ENCODE results near the gene GRK5. TPM values are rescaled to one million over a fixed set of nuclear protein-coding genes. Genes with fewer than 3 reads are reported as not detected.
A peak's percentile ranks its signal among the peaks of the same experiment; 100 is the strongest.

The GRK5 gene
- total RNA-seq, 2 donors from 2014 or later, result 3.4 to 4.9 TPM

- WGBS, 2 donors, result 93 to 99% methylated on average over 4 of the region's 4 CpGs
- ATAC-seq, result no peak
Observed at GRCh38 chr10:119248681-119249080, 41.3 kb downstream of the GRK5 start.

GRCh38 chr10:119250641-119251314 lies 43.4 kb downstream of the GRK5 start:
- no peaks in the 10 kb centered on the region for H3K9me3 ChIP-seq
- H3K27ac ChIP-seq, result no peak overlapping the region
- H3K36me3 ChIP-seq (replicated peaks in 1 of 2; ENCODE audit: insufficient read depth in 1 of 2, low read depth in 2 of 2), result no peaks in the 10 kb centered on the region
- intact Hi-C loops (cut with DNase I), result no loop called here
- no peaks in the 10 kb centered on the region for H3K27me3 ChIP-seq
- no peak for ATAC-seq
- H3K4me1 ChIP-seq, result peaks cover 15% of the 10 kb centered on the region
- H3K4me3 ChIP-seq, result no peak overlapping the region
- DNase-seq, result no peak
- TF ChIP-seq, protein P1, sequence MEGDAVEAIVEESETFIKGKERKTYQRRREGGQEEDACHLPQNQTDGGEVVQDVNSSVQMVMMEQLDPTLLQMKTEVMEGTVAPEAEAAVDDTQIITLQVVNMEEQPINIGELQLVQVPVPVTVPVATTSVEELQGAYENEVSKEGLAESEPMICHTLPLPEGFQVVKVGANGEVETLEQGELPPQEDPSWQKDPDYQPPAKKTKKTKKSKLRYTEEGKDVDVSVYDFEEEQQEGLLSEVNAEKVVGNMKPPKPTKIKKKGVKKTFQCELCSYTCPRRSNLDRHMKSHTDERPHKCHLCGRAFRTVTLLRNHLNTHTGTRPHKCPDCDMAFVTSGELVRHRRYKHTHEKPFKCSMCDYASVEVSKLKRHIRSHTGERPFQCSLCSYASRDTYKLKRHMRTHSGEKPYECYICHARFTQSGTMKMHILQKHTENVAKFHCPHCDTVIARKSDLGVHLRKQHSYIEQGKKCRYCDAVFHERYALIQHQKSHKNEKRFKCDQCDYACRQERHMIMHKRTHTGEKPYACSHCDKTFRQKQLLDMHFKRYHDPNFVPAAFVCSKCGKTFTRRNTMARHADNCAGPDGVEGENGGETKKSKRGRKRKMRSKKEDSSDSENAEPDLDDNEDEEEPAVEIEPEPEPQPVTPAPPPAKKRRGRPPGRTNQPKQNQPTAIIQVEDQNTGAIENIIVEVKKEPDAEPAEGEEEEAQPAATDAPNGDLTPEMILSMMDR (IDR thresholded peaks at IDR 0.05), result no peak
- no peak for TF ChIP-seq POLR2A (IDR thresholded peaks at IDR 0.05)
- 69 to 75% methylated on average over 10 of the region's 10 CpGs for WGBS, 2 donors

More at GRCh38 chr10:119248681-119249080, 41.3 kb downstream of the GRK5 start:
- Histone ChIP-seq H3K4me1 (peaks cover 7% of the 10 kb centered on the region), H3K27ac (no peak overlapping the region), H3K9me3 (no peaks in the 10 kb centered on the region), H3K27me3 (no peaks in the 10 kb centered on the region), H3K36me3 (replicated peaks in 1 of 2; ENCODE audit: insufficient read depth in 1 of 2, low read depth in 2 of 2) (no peaks in the 10 kb centered on the region), H3K4me3 (no peak overlapping the region)
- no peak for DNase-seq
- TF ChIP-seq POLR2A (IDR thresholded peaks at IDR 0.05), result no peak
- TF ChIP-seq, protein P1 (IDR thresholded peaks at IDR 0.05), result no peak
- intact Hi-C loops (cut with DNase I), result no loop called here

DNA sequence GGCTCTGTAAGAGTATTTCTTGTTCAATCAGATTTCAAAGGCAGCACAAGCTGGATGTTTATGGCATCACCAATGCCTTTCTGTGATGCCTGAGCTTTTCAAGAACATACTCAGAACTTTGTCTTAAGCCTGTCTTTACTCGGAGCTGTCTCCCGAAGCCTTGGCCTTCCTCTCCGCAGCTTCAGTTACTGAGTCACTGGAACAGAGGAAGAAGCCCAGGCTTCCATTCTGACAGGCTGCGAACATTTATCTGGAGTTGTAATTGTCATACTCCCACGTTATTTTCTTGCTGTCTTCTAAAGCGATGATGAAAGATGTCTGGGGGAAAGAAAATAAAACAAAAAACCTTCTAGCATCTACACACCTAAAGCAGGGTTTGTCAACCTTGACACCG lies 43.9 kb downstream of the GRK5 start:
- Histone ChIP-seq H3K4me1 (peaks cover 15% of the 10 kb centered on the region), H3K4me3 (no peak overlapping the region), H3K27me3 (no peaks in the 10 kb centered on the region), H3K36me3 (replicated peaks in 1 of 2; ENCODE audit: insufficient read depth in 1 of 2, low read depth in 2 of 2) (no peaks in the 10 kb centered on the region), H3K27ac (no peak overlapping the region), H3K9me3 (no peaks in the 10 kb centered on the region)
- WGBS, 2 donors, result 72 to 83% methylated on average over 7 of the region's 7 CpGs
- no peak for ATAC-seq
- intact Hi-C loops (cut with DNase I), result no loop called here
- DNase-seq, result peak in 1 of 4 donors; percentile 40
- TF ChIP-seq, protein P1 (IDR thresholded peaks at IDR 0.05), result no peak
- no peak for TF ChIP-seq POLR2A (IDR thresholded peaks at IDR 0.05)

DNA sequence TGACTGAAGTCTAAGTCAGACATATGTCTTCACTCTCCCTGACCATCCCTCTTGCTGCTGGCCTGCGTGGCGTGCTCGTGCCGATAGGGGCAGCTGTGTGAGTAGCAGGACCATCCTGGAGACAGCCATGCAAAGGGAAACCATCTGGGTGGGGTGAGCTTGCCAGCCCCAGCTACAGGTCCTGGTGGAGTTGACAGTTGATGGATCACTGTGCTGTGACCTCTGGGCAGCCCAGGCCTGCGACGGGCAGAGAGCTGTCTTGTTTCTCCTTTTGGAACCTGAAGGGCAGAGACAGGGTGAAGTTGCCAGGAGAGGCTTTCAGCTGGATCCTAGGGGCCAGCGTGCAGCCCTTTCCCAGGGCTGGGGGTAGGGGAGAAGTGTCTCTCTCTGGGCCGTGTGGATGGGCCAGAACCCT lies 44.7 kb downstream of the GRK5 start:
- no peaks in the 10 kb centered on the region for H3K9me3 ChIP-seq
- no peaks in the 10 kb centered on the region for H3K27me3 ChIP-seq
- DNase-seq (no peak), ATAC-seq (no peak)
- intact Hi-C loops (cut with DNase I), result no loop called here
- H3K4me3 ChIP-seq, result no peak overlapping the region
- H3K27ac ChIP-seq, result peak overlapping the region in 1 of 4 donors; percentile 4
- peaks cover 15% of the 10 kb centered on the region for H3K4me1 ChIP-seq
- no peaks in the 10 kb centered on the region for H3K36me3 ChIP-seq (replicated peaks in 1 of 2; ENCODE audit: insufficient read depth in 1 of 2, low read depth in 2 of 2)
- TF ChIP-seq, protein P1 (IDR thresholded peaks at IDR 0.05), result no peak
- TF ChIP-seq POLR2A (IDR thresholded peaks at IDR 0.05), result no peak
- WGBS, 2 donors, result 79 to 82% methylated on average over 8 of the region's 8 CpGs
